Ovary (tissue), 3 donors: ENCODE data around the gene LTF.

Source experiments
- EP300 ChIP-seq: sonication (generic); formaldehyde crosslinking; IDR thresholded peaks from one replicate; pipeline ENCODE4 v1.6.1; 2017; ENCODE audit warnings: antibody characterized with exemption
- POLR2A ChIP-seq: fragments of 450-650 bp; IDR thresholded peaks from one replicate; pipeline ENCODE4 v1.6.1; 2017; ENCODE audit warnings: antibody characterized with exemption, mild to moderate bottlenecking, moderate library complexity
- TF ChIP-seq, protein P1 (sequence below), 3 donors: fragments of 450-650 bp in 2 of 3; fragments of 200-600 bp in 1 of 3; IDR thresholded peaks; one replicate each; pipeline versions ENCODE4 v1.5.1 to v1.8.0; 2016 to 2022; ENCODE audit warnings: antibody characterized with exemption in 3 of 3, mild to moderate bottlenecking in 1 of 3
- donor health status: DM: no; HTN: no; CAD: no.

DNA sequence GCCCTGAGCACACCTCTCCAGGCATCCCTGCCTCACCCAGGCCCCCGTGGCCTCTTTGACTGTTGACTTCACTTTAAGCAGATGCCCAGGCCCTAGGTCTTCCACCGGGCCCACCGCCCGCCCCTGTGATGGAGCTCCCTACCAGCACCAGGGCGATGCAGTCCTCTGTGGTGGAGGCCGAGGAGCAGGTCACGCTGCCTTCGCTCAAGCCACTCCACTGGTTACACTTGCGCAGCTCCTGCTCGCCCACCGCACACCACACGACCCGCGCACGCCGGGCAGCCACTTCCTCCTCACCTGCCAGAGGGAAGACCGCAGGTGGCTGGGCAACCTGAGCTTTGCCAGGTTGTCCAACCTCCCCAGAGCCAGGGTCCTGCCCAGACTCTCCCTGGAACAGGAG, 16.0 kb downstream of the LTF start:
- TF ChIP-seq POLR2A: no peak
- TF ChIP-seq, protein P1, sequence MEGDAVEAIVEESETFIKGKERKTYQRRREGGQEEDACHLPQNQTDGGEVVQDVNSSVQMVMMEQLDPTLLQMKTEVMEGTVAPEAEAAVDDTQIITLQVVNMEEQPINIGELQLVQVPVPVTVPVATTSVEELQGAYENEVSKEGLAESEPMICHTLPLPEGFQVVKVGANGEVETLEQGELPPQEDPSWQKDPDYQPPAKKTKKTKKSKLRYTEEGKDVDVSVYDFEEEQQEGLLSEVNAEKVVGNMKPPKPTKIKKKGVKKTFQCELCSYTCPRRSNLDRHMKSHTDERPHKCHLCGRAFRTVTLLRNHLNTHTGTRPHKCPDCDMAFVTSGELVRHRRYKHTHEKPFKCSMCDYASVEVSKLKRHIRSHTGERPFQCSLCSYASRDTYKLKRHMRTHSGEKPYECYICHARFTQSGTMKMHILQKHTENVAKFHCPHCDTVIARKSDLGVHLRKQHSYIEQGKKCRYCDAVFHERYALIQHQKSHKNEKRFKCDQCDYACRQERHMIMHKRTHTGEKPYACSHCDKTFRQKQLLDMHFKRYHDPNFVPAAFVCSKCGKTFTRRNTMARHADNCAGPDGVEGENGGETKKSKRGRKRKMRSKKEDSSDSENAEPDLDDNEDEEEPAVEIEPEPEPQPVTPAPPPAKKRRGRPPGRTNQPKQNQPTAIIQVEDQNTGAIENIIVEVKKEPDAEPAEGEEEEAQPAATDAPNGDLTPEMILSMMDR (IDR thresholded peaks at IDR 0.05): no peak
- TF ChIP-seq EP300: no peak
